SK-N-SH (cell line): ENCODE measurements around the gene RHEBL1.

ENCODE experiments used
- NRF1 ChIP-seq: IDR thresholded peaks from 2 replicates; pipeline ENCODE4 v1.6.1; 2012; ENCODE audit warnings: low read depth, mild to moderate bottlenecking, low read length
- TF ChIP-seq, protein P1 (sequence below): IDR thresholded peaks from 2 replicates; pipeline ENCODE4 v1.4.0; 2012; ENCODE audit warnings: low read depth
- TF ChIP-seq, protein P2 (sequence below): fragments of 150-350 bp; IDR thresholded peaks from 2 replicates; pipeline ENCODE4 v1.6.1; 2017; ENCODE audit warnings: antibody characterized with exemption, low read length, low read depth, borderline replicate concordance
- TF ChIP-seq, protein P3 (sequence below): fragments of 200-600 bp; sonication (generic); IDR thresholded peaks from 2 replicates; pipeline ENCODE4 v1.6.1; 2017; ENCODE audit warnings: antibody characterized with exemption, mild to moderate bottlenecking, moderate library complexity

DNA sequence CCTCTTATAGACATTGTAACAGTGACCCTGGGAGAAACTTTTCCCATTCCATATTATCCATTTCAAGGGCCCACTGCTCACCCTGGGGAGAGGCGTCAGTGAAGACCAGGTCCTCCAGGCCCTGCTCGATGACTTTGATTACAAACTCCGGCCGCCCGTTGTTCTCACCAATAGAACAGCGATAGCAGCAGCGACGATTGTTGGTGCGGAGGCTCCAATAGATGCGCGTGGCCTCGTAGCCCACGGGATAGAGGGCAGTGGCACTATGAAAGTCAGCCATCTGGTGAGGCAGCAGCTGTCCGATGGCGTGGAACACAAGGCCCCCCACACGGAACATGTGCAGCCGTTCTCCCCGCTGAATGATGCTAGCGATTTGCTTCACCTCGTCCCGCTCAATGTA lies 43.7 kb downstream of the RHEBL1 start:
- TF ChIP-seq, protein P1, sequence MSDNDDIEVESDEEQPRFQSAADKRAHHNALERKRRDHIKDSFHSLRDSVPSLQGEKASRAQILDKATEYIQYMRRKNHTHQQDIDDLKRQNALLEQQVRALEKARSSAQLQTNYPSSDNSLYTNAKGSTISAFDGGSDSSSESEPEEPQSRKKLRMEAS: no peak
- TF ChIP-seq, protein P2, sequence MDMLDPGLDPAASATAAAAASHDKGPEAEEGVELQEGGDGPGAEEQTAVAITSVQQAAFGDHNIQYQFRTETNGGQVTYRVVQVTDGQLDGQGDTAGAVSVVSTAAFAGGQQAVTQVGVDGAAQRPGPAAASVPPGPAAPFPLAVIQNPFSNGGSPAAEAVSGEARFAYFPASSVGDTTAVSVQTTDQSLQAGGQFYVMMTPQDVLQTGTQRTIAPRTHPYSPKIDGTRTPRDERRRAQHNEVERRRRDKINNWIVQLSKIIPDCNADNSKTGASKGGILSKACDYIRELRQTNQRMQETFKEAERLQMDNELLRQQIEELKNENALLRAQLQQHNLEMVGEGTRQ: no peak
- TF ChIP-seq, protein P3, sequence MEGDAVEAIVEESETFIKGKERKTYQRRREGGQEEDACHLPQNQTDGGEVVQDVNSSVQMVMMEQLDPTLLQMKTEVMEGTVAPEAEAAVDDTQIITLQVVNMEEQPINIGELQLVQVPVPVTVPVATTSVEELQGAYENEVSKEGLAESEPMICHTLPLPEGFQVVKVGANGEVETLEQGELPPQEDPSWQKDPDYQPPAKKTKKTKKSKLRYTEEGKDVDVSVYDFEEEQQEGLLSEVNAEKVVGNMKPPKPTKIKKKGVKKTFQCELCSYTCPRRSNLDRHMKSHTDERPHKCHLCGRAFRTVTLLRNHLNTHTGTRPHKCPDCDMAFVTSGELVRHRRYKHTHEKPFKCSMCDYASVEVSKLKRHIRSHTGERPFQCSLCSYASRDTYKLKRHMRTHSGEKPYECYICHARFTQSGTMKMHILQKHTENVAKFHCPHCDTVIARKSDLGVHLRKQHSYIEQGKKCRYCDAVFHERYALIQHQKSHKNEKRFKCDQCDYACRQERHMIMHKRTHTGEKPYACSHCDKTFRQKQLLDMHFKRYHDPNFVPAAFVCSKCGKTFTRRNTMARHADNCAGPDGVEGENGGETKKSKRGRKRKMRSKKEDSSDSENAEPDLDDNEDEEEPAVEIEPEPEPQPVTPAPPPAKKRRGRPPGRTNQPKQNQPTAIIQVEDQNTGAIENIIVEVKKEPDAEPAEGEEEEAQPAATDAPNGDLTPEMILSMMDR: no peak
- no peak for TF ChIP-seq NRF1
